HL-60 (cell line): ENCODE measurements around the gene NUDT14.

Source experiments
- CTCF ChIP-seq: IDR thresholded peaks from one replicate; pipeline ENCODE4 v1.5.1; 2011; ENCODE audit warnings: low read length, control low read depth, inconsistent platforms; ENCODE audit not compliant: insufficient read depth
- POLR2AphosphoS5 ChIP-seq: IDR thresholded peaks from 2 replicates; pipeline ENCODE4 v1.6.1; 2012; ENCODE audit warnings: low read depth
- SPI1 ChIP-seq: IDR thresholded peaks from 2 replicates; pipeline ENCODE4 v1.6.1; 2012; ENCODE audit warnings: low read depth, mild to moderate bottlenecking, borderline replicate concordance

- TF ChIP-seq CTCF (no peak), POLR2AphosphoS5 (no peak), SPI1 (no peak)
Observed at GRCh38 chr14:105149146-105149781, 31.8 kb downstream of the NUDT14 start.
